GM19351 (cell line): ENCODE measurements around the gene FRYL.

Experiments
- ATAC-seq: cut with Tn5 transposase; IDR thresholded peaks from one replicate; pipeline ENCODE4 v1.9.1; 2021; ENCODE audit warnings: mild to moderate bottlenecking, moderate library complexity; ENCODE audit not compliant: unreplicated experiment

FRYL gene

DNA sequence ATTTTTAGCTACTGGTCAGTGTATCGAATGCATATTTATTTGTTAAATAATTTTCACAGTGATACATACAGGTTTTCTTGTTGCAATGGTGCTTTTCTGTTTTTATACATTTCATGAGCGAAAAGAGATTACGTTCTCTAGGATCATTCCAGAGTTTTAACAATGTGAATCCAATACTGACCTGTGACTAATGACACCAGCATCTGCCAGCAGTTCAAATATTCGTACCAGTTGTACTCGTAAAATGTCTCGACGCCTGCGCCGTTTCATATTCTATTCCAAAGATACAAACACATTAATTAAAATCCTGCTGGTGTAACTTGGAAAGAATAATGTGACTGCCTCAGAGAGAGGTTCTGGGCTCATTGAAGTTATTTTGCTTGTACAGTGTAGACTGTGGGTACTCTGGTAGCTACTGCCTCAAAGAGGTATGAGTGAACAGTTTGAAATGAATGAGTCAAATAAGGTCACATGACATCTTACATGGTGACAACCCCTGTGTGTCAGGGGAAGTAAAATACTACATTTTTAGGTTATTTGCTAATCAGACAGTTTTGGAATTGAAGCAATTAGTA is 209.3 kb downstream of the FRYL start:
- no peak for ATAC-seq

DNA sequence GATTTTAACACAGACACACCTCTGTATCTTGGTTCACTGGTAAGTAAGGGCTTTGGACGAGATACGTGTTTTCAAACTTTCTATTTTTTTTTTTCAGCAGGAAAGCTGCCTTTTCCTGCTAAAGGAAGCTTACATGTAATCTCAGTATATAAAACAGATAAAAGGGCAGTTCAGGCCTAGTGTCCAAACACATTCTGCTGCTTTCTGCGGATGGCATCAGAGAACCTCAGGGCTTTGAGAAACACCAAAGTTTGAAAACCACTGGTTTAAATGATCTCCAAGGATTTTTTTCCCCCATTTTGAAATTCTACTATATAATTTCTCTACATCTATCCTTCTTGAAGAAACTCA is 214.1 kb downstream of the FRYL start:
- ATAC-seq = no peak

DNA sequence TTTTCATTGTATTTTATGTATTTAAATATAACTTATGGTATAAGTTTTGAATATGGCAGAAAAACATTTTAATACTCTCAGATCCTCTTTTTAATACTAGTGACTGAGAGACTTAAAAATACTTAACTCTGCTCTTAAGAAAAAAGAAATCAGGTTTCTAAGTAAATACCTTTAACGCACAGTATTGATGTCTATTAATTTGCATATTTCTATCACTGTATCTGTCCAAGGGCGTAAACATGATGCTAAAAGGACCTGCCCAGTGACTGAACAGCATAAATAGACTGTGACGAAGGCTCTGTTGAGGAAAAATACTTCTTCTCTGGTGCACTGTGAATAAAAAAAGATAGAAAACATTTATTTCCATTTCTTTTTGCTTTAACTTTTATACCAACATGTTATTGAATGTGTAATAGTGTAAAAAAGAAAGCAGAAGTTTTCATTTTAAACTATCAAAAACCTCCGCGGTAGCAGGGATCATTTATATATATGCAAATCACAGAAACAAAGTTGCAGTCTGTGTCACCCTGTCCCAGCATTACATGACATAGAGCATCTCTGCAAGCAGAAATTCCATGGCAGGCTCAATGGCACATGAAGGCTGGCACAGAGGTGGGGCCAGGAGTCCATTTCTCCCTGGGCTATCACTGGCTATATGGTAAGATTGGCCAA is 214.6 kb downstream of the FRYL start:
- ATAC-seq = no peak

DNA sequence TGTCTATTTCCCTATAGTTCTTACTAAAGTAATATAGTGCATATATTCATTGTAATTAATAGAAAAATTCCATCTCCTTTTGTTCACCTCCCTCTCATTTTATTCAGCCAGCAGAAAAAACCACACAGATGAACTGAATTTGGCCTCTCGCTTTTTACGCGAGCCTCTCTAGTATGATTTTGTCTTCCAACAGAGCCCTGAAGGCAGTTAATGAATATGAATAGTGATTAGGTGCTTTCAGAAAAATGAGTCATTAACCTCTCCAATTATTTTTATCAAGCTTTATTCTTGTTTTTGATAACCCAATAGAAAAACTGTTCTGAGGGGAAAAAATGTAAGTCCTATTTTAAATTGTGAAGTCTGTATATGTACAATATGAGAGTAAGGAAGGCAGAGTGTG is 215.9 kb downstream of the FRYL start:
- ATAC-seq = no peak

DNA sequence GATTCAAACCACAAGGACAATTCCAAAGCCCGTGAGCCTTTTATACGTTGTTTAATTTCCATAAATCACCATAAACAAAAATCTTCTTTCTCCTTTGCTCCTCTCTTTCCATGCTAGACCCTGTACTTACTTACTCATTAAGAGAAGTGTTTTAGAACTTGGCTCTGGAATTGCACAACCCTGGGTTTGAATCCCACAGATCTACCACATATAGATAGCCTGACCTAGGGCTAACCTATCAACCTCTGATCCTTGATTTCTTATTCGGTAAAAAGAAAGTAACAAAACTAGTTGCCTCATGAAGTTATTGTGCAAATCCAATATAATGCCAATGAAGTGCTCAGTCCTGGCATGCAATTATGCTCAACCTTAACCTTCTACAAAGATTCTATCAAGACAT is 221.3 kb downstream of the FRYL start:
- no peak for ATAC-seq

- no peak for ATAC-seq
These were observed 222.1 kb downstream of the FRYL start for GRCh38 chr4:48558026-48558425.

DNA sequence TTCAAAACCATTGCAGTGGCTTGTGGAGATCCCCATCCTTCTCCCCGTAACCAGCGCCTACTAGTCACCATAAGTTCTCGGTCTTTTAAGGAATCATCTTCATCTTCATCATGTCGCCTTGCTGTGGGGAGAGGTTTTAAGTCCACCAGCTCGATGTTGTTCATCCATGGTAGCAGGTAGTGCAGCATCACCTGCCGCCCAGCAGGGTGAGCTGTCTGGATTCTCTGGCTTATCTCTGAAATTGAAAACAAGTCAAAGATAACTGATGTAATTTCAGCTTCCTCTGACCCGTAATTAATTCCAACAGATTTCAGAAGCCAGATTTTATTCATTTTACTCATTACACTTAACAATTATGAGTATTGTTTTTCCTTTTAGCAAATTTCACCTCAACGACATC is 222.6 kb downstream of the FRYL start:
- no peak for ATAC-seq

GRCh38 chr4:48556268-48556667 is 223.8 kb downstream of the FRYL start:
- ATAC-seq = no peak

DNA sequence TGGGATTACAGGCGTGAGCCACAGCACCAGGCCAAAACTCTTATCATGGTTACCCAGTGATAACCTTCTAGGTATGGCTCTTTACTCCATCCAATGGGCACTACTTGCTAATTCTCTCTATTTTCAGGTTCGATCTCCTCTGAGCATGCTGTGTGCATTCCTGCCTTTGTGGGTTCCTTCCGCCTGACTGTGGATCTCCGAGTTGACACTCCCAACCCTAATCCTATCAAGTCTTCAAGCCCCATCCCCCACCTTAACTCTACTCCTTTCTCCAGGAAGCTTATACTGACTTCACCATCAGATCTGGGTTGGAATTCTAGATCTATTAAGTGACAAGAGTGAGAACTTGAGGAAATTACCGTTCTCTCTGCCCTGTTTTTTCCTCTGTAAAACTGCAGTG is 225.5 kb downstream of the FRYL start:
- ATAC-seq = no peak

DNA sequence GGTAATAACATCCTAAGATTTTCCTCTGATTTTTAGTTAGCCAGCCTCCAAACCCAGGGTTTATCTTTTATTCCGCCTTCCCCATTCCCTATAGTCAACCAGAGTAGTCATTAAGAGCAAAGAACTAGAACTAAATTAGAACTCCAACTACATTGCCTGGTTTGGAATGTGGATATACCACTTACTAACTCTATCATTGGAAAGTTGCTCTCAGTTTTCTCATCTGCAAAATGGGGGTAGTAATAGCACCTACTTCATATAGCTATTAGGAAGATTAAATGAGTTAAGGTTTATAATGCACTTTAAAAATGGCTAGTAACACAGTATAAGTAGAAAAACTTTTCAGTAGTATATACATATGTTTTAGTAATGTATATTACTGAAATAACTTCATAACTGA is 226.4 kb downstream of the FRYL start:
- no peak for ATAC-seq

GRCh38 chr4:48546336-48546735 is 233.7 kb downstream of the FRYL start:
- ATAC-seq = no peak

GRCh38 chr4:48543796-48544195 is 236.3 kb downstream of the FRYL start:
- ATAC-seq = no peak

DNA sequence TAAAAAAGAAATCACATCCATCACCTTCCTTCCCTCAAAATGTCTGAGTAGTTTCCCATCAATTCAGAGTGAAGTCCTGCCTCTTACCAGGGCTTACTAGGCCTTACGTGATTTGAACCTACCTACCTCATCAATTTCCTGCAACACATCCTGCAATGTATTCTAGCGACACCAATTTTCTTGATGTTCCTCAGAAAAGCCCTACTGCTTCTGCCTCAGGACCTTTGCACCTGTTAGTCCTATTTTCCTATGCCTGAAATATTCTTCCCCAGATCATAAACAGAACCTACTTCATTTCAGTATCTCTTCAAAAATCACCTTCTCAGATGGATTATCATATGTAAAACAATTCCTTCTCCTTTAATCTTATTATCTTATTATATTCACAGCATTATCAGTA is 237.2 kb downstream of the FRYL start:
- no peak for ATAC-seq

GRCh38 chr4:48539597-48539996 is 240.5 kb downstream of the FRYL start:
- no peak for ATAC-seq

DNA sequence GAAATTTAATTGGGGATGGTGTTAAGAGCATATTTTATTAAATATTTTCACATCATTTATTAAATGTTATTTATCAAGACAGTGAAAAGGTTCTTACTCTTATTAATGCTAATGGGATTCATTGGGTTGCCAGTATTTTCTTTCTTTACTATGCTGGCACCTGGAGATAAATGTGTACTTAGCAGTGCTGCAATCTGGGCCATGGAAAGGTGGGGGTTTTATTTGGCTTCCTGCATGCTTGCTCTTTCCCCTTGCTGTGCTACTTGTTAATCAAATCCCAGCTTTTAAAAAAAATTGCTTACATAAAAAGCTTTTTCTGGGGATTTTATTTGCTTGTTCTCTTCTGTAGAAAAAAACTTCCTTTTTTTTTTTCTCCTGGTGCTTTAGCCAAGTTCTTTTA is 241.7 kb downstream of the FRYL start:
- no peak for ATAC-seq

- no peak for ATAC-seq
These were observed 253.7 kb downstream of the FRYL start for GRCh38 chr4:48526406-48526805.

DNA sequence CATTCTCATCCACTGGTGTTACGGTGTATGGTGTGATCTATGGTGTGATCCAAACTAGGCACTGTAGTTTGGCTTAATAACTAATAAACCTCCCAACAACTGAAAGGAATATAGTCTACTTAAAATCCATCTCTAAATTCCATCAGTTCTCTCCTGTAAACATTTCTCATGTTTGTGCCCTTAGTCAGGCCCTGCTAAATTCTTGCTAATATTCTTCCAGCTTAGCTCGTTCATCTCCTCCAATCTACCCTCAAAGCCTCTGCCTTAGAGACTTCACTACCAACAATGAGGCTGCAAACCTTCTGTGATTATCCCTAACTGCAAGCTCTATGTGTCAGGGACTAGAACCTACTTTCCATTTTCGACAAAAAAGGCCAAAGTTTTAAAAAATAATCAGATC is 261.9 kb downstream of the FRYL start:
- no peak for ATAC-seq

DNA sequence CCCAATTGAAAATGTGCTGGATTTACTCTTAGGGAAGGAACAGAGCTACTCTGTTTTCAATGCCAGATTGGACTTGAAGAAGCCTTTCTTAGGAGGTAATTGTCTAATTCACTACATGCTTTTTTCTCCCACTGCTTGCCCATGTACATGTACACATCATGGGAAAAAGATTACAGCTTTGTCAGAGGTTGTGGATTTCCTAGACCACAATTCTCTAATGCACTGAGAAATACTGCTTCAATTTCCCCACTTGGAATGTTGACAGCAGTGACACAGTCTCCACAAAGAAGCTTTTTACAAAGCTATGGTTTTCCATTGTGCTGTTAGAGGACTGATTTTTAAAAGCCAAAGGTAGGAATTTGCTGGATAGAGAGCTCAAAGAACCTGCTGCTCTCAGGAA is 270.5 kb downstream of the FRYL start:
- ATAC-seq = no peak

GRCh38 chr4:48506716-48507115 is 273.4 kb downstream of the FRYL start:
- no peak for ATAC-seq

DNA sequence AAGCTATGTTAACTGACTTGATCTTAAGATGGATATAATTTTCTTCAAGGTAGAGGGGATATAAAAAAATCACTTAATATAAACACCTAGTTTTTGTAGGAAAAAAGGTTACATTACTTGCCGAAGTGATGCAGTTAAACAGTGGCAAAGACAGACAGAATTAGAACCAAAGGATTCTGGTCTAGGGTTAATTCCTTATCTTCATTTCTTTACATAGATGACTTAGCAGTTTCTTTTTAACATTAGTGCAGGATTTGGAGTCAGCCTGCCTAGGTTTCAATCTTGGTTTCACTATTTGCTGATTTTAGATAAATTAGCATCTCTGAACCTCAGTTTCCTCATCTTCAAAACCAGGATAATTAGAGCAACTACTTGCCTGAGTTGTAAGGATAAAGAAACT is 275.7 kb downstream of the FRYL start:
- ATAC-seq = no peak

- ATAC-seq = no peak
These were observed 276.1 kb downstream of the FRYL start for GRCh38 chr4:48504026-48504330.

DNA sequence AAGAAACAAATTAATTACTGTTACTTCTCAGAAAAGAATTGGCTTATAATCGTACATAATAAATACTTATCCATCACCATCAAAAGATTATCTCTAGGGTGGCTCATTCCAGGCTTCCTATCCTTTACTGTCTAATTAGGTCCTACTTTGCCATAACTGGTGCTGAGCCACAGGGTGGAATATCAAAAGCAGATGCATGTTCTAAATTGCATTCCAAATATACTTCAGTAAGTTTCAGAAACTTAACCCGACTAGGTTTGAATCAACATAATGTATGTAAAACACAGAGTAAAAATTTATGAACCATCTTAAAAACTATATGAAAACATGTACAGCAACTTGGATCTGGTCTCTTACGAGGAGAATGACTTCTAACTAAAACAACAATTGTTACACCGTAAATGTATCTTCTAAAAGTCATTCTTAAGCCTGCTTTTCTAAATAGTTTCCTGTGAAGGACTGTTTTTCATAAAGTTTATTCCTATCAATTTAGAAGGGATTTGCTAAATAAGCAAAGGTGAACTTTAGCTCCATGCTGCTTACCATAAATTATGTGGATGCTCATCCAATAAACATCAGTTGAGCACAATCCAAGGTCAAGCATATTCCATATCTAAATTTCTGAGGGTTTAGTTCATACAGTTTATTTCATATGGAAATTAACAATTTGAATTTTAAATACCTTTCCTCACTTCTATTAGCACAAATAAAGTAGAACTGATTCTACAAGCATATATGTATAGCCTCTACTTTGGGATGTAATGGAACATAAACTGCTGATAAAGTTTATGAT is 276.6 kb downstream of the FRYL start:
- ATAC-seq = no peak
